HG03432 (cell line): ENCODE results near the gene DNAJB13.

Experiments
- ATAC-seq: cut with Tn5 transposase; IDR thresholded peaks from one replicate; pipeline ENCODE4 v1.9.1; 2021; ENCODE audit warnings: mild to moderate bottlenecking, moderate library complexity; ENCODE audit not compliant: unreplicated experiment

The DNAJB13 gene

GRCh38 chr11:73998846-73999575 lies 48.2 kb downstream of the DNAJB13 start:
- ATAC-seq: no peak

- ATAC-seq: no peak
Measured at GRCh38 chr11:73999581-74000306, 48.9 kb downstream of the DNAJB13 start.

GRCh38 chr11:74000307-74001133 lies 49.7 kb downstream of the DNAJB13 start:
- no peak for ATAC-seq

GRCh38 chr11:74001822-74002286 lies 51.0 kb downstream of the DNAJB13 start:
- ATAC-seq: no peak

GRCh38 chr11:74002832-74003231 lies 52.0 kb downstream of the DNAJB13 start:
- ATAC-seq: no peak

GRCh38 chr11:74004046-74004695 lies 53.3 kb downstream of the DNAJB13 start:
- ATAC-seq: no peak

GRCh38 chr11:74004759-74005615 lies 54.2 kb downstream of the DNAJB13 start:
- peak; percentile 73 for ATAC-seq

- ATAC-seq: no peak
Measured at GRCh38 chr11:74005721-74006517, 55.1 kb downstream of the DNAJB13 start.

- no peak for ATAC-seq
Measured at GRCh38 chr11:74006743-74007304, 56.0 kb downstream of the DNAJB13 start.

GRCh38 chr11:74007691-74008372 lies 57.0 kb downstream of the DNAJB13 start:
- ATAC-seq: no peak

GRCh38 chr11:74008373-74009229 lies 57.8 kb downstream of the DNAJB13 start, which contains the start of gene UCP3:
Gene UCP3 (minus strand): TSS chr11:74009085. CDS start chr11:74007042, 2,043 bp downstream.
- ATAC-seq: no peak

GRCh38 chr11:74009230-74009547 lies 58.4 kb downstream of the DNAJB13 start:
- no peak for ATAC-seq

GRCh38 chr11:74009675-74010305 lies 59.0 kb downstream of the DNAJB13 start:
- no peak for ATAC-seq

- ATAC-seq: no peak
Measured at GRCh38 chr11:74010306-74011300, 59.8 kb downstream of the DNAJB13 start.

GRCh38 chr11:74011360-74012073 lies 60.7 kb downstream of the DNAJB13 start:
- peak; percentile 84 for ATAC-seq
